HEK293 (cell line): ENCODE results near the gene DPF3.

Experiments
- CTCF ChIA-PET: fragments of 350-600 bp; formaldehyde crosslinking; extraction: SDS; loops from one replicate; lab custom pipeline; 2021; ENCODE audit warnings: antibody characterized with exemption; lab: Yijun Ruan, JAX
- POLR2A ChIA-PET: fragments of 300-600 bp; formaldehyde crosslinking; extraction: SDS; loops from one replicate; lab custom pipeline; 2020; ENCODE audit warnings: antibody characterized with exemption, inconsistent platforms; lab: Yijun Ruan, JAX
- H3K27ac ChIP-seq: fragments of 200-500 bp; sonication (Bioruptor generic); 2 replicates; pipeline ENCODE4 v1.5.1; 2014; ENCODE audit warnings: low read depth, low read length, control low read depth, inconsistent platforms; ENCODE audit errors: extremely low read depth
- H3K36me3 ChIP-seq, 2 experiments: fragments of 200-500 bp in 1 of 2; sonication (Bioruptor generic) in 1 of 2; 1 replicate in 1 of 2; 2 replicates in 1 of 2; pipeline ENCODE4 v1.5.1; 2014 to 2017; ENCODE audit warnings: inconsistent platforms in 2 of 2, low read length in 2 of 2; ENCODE audit not compliant: control insufficient read depth in 2 of 2, insufficient read depth in 1 of 2
- H3K4me1 ChIP-seq: fragments of 200-500 bp; sonication (Bioruptor generic); 2 replicates; pipeline ENCODE4 v1.5.1; 2014; ENCODE audit warnings: mild to moderate bottlenecking, low read length, inconsistent platforms; ENCODE audit not compliant: control insufficient read depth, insufficient read depth
- H3K4me3 ChIP-seq: 2 replicates; pipeline ENCODE4 v1.5.1; 2011; ENCODE audit warnings: low read depth, mild to moderate bottlenecking, control low read depth, low read length, moderate library complexity
- H3K9me3 ChIP-seq: fragments of 200-500 bp; sonication (Bioruptor generic); 2 replicates; pipeline ENCODE4 v1.5.1; 2014; ENCODE audit warnings: low read depth, low read length, inconsistent platforms; ENCODE audit not compliant: control insufficient read depth, insufficient read depth
- BCL11B ChIP-seq: fragments of 450-650 bp; formaldehyde crosslinking; IDR thresholded peaks from 2 replicates; pipeline ENCODE4 v1.5.1; 2016; ENCODE audit warnings: low read depth, missing biosample characterization, missing genetic modification characterization
- EGR2 ChIP-seq: fragments of 450-650 bp; formaldehyde crosslinking; IDR thresholded peaks from 2 replicates; pipeline ENCODE4 v1.5.1; 2016; ENCODE audit warnings: low read depth, missing biosample characterization, missing genetic modification characterization
- GLIS1 ChIP-seq: fragments of 450-650 bp; formaldehyde crosslinking; IDR thresholded peaks from 2 replicates; pipeline ENCODE4 v1.5.1; 2016; ENCODE audit warnings: missing biosample characterization, missing genetic modification characterization
- KLF8 ChIP-seq: fragments of 450-650 bp; formaldehyde crosslinking; IDR thresholded peaks from 2 replicates; pipeline ENCODE4 v1.5.1; 2016; ENCODE audit warnings: missing biosample characterization, missing genetic modification characterization
- YY2 ChIP-seq: fragments of 450-650 bp; formaldehyde crosslinking; IDR thresholded peaks from 2 replicates; pipeline ENCODE4 v1.5.1; 2016; ENCODE audit warnings: missing biosample characterization, missing genetic modification characterization
- ZBTB20 ChIP-seq: fragments of 450-650 bp; formaldehyde crosslinking; IDR thresholded peaks from 2 replicates; pipeline ENCODE4 v1.5.1; 2016; ENCODE audit warnings: missing biosample characterization, missing genetic modification characterization
- ZBTB21 ChIP-seq: fragments of 450-650 bp; formaldehyde crosslinking; IDR thresholded peaks from 2 replicates; pipeline ENCODE4 v1.5.1; 2017; ENCODE audit warnings: missing biosample characterization, missing genetic modification characterization
- ZNF175 ChIP-seq: fragments of 450-650 bp; formaldehyde crosslinking; IDR thresholded peaks from 2 replicates; pipeline ENCODE4 v1.5.1; 2016; ENCODE audit warnings: missing biosample characterization, missing genetic modification characterization
- ZNF324 ChIP-seq: fragments of 450-650 bp; formaldehyde crosslinking; IDR thresholded peaks from 2 replicates; pipeline ENCODE4 v1.5.1; 2016; ENCODE audit warnings: missing biosample characterization, missing genetic modification characterization
- ZNF404 ChIP-seq: fragments of 450-650 bp; formaldehyde crosslinking; IDR thresholded peaks from 2 replicates; pipeline ENCODE4 v1.5.1; 2017; ENCODE audit warnings: missing biosample characterization, missing genetic modification characterization
- ZNF530 ChIP-seq: fragments of 450-650 bp; formaldehyde crosslinking; IDR thresholded peaks from 2 replicates; pipeline ENCODE4 v1.5.1; 2016; ENCODE audit warnings: low read depth, missing biosample characterization, missing genetic modification characterization
- ZNF561 ChIP-seq: fragments of 450-650 bp; IDR thresholded peaks from 2 replicates; pipeline ENCODE4 v1.5.1; 2018; ENCODE audit warnings: missing biosample characterization, missing genetic modification characterization, borderline replicate concordance
- ZNF585B ChIP-seq: fragments of 450-650 bp; formaldehyde crosslinking; IDR thresholded peaks from 2 replicates; pipeline ENCODE4 v1.5.1; 2016; ENCODE audit warnings: missing biosample characterization, missing genetic modification characterization
- ZNF623 ChIP-seq: fragments of 450-650 bp; formaldehyde crosslinking; IDR thresholded peaks from 2 replicates; pipeline ENCODE4 v1.5.1; 2016; ENCODE audit warnings: missing biosample characterization, missing genetic modification characterization
- TF ChIP-seq, protein P1 (sequence below): fragments of 450-650 bp; formaldehyde crosslinking; IDR thresholded peaks from 2 replicates; pipeline ENCODE4 v1.5.1; 2016; ENCODE audit warnings: missing biosample characterization, missing genetic modification characterization
- TF ChIP-seq, protein P2 (sequence below): fragments of 450-650 bp; formaldehyde crosslinking; IDR thresholded peaks from 2 replicates; pipeline ENCODE4 v1.5.1; 2016; ENCODE audit warnings: missing biosample characterization, missing genetic modification characterization
- TF ChIP-seq, protein P3 (sequence below): fragments of 450-650 bp; formaldehyde crosslinking; IDR thresholded peaks from 2 replicates; pipeline ENCODE4 v1.5.1; 2016; ENCODE audit warnings: missing biosample characterization, missing genetic modification characterization
- TF ChIP-seq, protein P4 (sequence below): fragments of 450-650 bp; formaldehyde crosslinking; IDR thresholded peaks from 2 replicates; pipeline ENCODE4 v1.5.1; 2016; ENCODE audit warnings: missing biosample characterization, missing genetic modification characterization
- TF ChIP-seq, protein P5 (sequence below): fragments of 450-650 bp; IDR thresholded peaks from 2 replicates; pipeline ENCODE4 v1.5.1; 2018; ENCODE audit warnings: missing biosample characterization, missing genetic modification characterization
- TF ChIP-seq, protein P6 (sequence below): fragments of 450-650 bp; formaldehyde crosslinking; optimal IDR thresholded peaks from 2 replicates; pipeline ENCODE3; 2016; ENCODE audit warnings: missing biosample characterization, mild to moderate bottlenecking, missing genetic modification characterization

Gene DPF3

DNA sequence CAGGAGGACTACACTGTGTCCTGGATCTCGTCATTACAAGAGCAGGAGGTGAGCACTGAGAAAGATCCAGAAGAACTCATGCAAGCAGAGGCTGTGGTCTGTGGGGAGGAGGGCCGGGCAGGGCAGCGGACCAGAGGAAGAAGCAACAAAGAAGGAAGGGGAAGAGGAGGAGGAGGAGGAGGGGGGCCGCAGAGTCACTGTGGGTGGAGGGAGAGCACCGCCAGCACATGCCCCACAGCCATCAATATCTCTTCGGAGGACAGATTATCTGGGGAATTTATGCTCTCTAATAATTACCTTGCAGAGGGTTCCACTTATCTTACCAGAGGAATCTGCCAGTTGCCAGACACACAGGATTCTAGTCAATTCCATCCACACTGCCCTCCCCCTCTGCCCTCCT is 105.6 kb downstream of the DPF3 start:
- POLR2A ChIA-PET, result no interaction called here
- no peaks in the 10 kb centered on the region for H3K4me1 ChIP-seq
- CTCF ChIA-PET, result no interaction called here
- no peak overlapping the region for H3K27ac ChIP-seq
- TF ChIP-seq, protein P1, sequence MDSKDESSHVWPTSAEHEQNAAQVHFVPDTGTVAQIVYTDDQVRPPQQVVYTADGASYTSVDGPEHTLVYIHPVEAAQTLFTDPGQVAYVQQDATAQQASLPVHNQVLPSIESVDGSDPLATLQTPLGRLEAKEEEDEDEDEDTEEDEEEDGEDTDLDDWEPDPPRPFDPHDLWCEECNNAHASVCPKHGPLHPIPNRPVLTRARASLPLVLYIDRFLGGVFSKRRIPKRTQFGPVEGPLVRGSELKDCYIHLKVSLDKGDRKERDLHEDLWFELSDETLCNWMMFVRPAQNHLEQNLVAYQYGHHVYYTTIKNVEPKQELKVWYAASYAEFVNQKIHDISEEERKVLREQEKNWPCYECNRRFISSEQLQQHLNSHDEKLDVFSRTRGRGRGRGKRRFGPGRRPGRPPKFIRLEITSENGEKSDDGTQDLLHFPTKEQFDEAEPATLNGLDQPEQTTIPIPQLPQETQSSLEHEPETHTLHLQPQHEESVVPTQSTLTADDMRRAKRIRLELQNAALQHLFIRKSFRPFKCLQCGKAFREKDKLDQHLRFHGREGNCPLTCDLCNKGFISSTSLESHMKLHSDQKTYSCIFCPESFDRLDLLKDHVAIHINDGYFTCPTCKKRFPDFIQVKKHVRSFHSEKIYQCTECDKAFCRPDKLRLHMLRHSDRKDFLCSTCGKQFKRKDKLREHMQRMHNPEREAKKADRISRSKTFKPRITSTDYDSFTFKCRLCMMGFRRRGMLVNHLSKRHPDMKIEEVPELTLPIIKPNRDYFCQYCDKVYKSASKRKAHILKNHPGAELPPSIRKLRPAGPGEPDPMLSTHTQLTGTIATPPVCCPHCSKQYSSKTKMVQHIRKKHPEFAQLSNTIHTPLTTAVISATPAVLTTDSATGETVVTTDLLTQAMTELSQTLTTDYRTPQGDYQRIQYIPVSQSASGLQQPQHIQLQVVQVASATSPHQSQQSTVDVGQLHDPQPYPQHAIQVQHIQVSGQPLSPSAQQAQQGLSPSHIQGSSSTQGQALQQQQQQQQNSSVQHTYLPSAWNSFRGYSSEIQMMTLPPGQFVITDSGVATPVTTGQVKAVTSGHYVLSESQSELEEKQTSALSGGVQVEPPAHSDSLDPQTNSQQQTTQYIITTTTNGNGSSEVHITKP, result no peak
- TF ChIP-seq GLIS1 (tag by site-specific recombination) (no peak), ZBTB20 (no peak), ZNF623 (tag by site-specific recombination) (no peak), ZBTB21 (tag by site-specific recombination) (no peak), EGR2 (tag by site-specific recombination) (no peak), ZNF175 (tag by site-specific recombination) (no peak), ZNF324 (tag by site-specific recombination) (no peak), YY2 (tag by site-specific recombination) (no peak), ZNF404 (no peak)
- TF ChIP-seq, protein P2, sequence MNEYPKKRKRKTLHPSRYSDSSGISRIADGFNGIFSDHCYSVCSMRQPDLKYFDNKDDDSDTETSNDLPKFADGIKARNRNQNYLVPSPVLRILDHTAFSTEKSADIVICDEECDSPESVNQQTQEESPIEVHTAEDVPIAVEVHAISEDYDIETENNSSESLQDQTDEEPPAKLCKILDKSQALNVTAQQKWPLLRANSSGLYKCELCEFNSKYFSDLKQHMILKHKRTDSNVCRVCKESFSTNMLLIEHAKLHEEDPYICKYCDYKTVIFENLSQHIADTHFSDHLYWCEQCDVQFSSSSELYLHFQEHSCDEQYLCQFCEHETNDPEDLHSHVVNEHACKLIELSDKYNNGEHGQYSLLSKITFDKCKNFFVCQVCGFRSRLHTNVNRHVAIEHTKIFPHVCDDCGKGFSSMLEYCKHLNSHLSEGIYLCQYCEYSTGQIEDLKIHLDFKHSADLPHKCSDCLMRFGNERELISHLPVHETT (tag by site-specific recombination), result no peak
- TF ChIP-seq, protein P3, sequence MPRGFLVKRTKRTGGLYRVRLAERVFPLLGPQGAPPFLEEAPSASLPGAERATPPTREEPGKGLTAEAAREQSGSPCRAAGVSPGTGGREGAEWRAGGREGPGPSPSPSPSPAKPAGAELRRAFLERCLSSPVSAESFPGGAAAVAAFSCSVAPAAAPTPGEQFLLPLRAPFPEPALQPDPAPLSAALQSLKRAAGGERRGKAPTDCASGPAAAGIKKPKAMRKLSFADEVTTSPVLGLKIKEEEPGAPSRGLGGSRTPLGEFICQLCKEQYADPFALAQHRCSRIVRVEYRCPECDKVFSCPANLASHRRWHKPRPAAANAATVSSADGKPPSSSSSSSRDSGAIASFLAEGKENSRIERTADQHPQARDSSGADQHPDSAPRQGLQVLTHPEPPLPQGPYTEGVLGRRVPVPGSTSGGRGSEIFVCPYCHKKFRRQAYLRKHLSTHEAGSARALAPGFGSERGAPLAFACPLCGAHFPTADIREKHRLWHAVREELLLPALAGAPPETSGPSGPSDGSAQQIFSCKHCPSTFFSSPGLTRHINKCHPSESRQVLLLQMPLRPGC, result no peak
- TF ChIP-seq, protein P4, sequence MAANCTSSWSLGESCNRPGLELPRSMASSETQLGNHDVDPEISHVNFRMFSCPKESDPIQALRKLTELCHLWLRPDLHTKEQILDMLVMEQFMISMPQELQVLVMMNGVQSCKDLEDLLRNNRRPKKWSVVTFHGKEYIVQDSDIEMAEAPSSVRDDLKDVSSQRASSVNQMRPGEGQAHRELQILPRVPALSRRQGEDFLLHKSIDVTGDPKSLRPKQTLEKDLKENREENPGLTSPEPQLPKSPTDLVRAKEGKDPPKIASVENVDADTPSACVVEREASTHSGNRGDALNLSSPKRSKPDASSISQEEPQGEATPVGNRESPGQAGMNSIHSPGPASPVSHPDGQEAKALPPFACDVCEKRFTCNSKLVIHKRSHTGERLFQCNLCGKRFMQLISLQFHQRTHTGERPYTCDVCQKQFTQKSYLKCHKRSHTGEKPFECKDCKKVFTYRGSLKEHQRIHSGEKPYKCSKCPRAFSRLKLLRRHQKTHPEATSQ (tag by site-specific recombination), result no peak
- TF ChIP-seq, protein P5, sequence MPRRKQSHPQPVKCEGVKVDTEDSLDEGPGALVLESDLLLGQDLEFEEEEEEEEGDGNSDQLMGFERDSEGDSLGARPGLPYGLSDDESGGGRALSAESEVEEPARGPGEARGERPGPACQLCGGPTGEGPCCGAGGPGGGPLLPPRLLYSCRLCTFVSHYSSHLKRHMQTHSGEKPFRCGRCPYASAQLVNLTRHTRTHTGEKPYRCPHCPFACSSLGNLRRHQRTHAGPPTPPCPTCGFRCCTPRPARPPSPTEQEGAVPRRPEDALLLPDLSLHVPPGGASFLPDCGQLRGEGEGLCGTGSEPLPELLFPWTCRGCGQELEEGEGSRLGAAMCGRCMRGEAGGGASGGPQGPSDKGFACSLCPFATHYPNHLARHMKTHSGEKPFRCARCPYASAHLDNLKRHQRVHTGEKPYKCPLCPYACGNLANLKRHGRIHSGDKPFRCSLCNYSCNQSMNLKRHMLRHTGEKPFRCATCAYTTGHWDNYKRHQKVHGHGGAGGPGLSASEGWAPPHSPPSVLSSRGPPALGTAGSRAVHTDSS (tag by site-specific recombination), result no peak
- TF ChIP-seq, protein P6, sequence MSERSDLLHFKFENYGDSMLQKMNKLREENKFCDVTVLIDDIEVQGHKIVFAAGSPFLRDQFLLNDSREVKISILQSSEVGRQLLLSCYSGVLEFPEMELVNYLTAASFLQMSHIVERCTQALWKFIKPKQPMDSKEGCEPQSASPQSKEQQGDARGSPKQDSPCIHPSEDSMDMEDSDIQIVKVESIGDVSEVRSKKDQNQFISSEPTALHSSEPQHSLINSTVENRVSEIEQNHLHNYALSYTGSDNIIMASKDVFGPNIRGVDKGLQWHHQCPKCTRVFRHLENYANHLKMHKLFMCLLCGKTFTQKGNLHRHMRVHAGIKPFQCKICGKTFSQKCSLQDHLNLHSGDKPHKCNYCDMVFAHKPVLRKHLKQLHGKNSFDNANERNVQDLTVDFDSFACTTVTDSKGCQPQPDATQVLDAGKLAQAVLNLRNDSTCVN (tag by site-specific recombination), result no peak
- no peak overlapping the region for H3K4me3 ChIP-seq
- H3K9me3 ChIP-seq, result no peaks in the 10 kb centered on the region
- no peaks in the 10 kb centered on the region for H3K36me3 ChIP-seq

DNA sequence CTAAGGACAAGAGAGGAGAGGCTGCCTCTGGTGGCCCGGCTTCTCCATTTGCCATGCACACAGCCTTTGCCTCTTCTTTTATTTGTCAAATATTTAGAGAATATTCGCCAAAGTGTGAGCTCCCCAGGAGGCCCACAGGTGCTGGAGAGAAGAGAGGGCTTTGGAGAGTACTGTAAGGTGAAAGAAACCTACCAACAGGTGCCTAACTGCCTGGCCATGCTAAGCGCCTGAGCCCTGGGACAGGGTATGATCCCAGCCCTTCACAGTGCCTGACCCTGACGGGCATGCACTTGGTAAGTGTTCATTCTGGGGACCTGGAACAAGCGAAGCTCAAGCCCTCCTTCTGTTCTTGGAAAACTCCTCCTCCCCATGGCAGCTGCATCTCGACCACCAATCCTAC is 106.1 kb downstream of the DPF3 start:
- no peaks in the 10 kb centered on the region for H3K9me3 ChIP-seq
- no peaks in the 10 kb centered on the region for H3K36me3 ChIP-seq
- TF ChIP-seq KLF8 (no peak), ZNF585B (no peak), ZNF561 (tag by site-specific recombination) (no peak), ZNF530 (tag by site-specific recombination) (no peak), BCL11B (tag by site-specific recombination) (no peak)
- ChIA-PET POLR2A (no interaction called here), CTCF (interaction anchor here (0.7 kb wide), 1 partner anchor 111 kb away, joined by 3 read pairs; no protein-coding TSS in a partner anchor)
- no peaks in the 10 kb centered on the region for H3K4me1 ChIP-seq
- no peak overlapping the region for H3K4me3 ChIP-seq
- H3K27ac ChIP-seq, result no peak overlapping the region
